Keratinocyte (primary cell): ENCODE measurements around the gene UBE2E1. TPM values are rescaled to one million over a fixed set of nuclear protein-coding genes. Genes with fewer than 3 reads are reported as not detected.

ENCODE experiments used
- DNase-seq: peaks from one replicate; pipeline ENCODE4 v3.0.0-alpha.2; 2011; ENCODE audit warnings: low read depth, missing footprints, low spot score
- FAIRE-seq: peaks from 2 replicates; lab custom pipeline; 2011; peaks lifted over from hg19 to GRCh38; lab: Jason Lieb, UNC
- H2AFZ ChIP-seq: 2 replicates; pipeline ENCODE4 v1.6.0; 2012; ENCODE audit warnings: low read length, control low read depth, inconsistent platforms; ENCODE audit not compliant: control insufficient read depth
- H3K27ac ChIP-seq: 2 replicates; pipeline ENCODE4 v1.5.1; 2011; ENCODE audit warnings: low read length; ENCODE audit not compliant: control insufficient read depth, insufficient read depth
- H3K27me3 ChIP-seq: 3 replicates; pipeline ENCODE4 v1.6.0; 2011; ENCODE audit warnings: low read length; ENCODE audit not compliant: control insufficient read depth, insufficient read depth; ENCODE audit errors: extremely low read depth
- H3K36me3 ChIP-seq, 2 experiments: 2 replicates in 1 of 2; 3 replicates in 1 of 2; pipeline ENCODE4 v1.5.1; 2011; ENCODE audit warnings: low read length in 2 of 2, mild to moderate bottlenecking in 1 of 2; ENCODE audit not compliant: control insufficient read depth in 2 of 2, insufficient read depth in 2 of 2; ENCODE audit errors: extremely low read depth in 1 of 2
- H3K4me1 ChIP-seq: 3 replicates; pipeline ENCODE4 v1.5.1; 2011; ENCODE audit warnings: low read length; ENCODE audit not compliant: control insufficient read depth, insufficient read depth; ENCODE audit errors: extremely low read depth
- H3K4me2 ChIP-seq: 3 replicates; pipeline ENCODE4 v1.6.0; 2011; ENCODE audit warnings: low read depth, low read length; ENCODE audit not compliant: control insufficient read depth, insufficient read depth; ENCODE audit errors: extremely low read depth
- H3K4me3 ChIP-seq, 3 experiments: fragments of 200-600 bp in 1 of 3; sonication (generic) in 1 of 3; 2 replicates in 2 of 3; 3 replicates in 1 of 3; pipeline ENCODE4 v1.5.1; 2011 to 2016; ENCODE audit warnings: low read length in 3 of 3, mild to moderate bottlenecking in 3 of 3, control low read depth in 2 of 3, inconsistent platforms in 1 of 3, low read depth in 1 of 3, mixed read lengths in 1 of 3, mixed run types in 1 of 3, moderate library complexity in 1 of 3; ENCODE audit not compliant: control insufficient read depth in 2 of 3, insufficient read depth in 2 of 3; ENCODE audit errors: extremely low read depth in 1 of 3
- H3K79me2 ChIP-seq: 2 replicates; pipeline ENCODE4 v1.6.0; 2012; ENCODE audit warnings: low read length; ENCODE audit not compliant: control insufficient read depth, insufficient read depth
- H3K9ac ChIP-seq: 3 replicates; pipeline ENCODE4 v1.6.0; 2011; ENCODE audit warnings: low read length; ENCODE audit not compliant: control insufficient read depth, insufficient read depth; ENCODE audit errors: extremely low read depth
- H3K9me1 ChIP-seq: 3 replicates; pipeline ENCODE4 v1.6.0; 2011; ENCODE audit warnings: low read length; ENCODE audit not compliant: control insufficient read depth, insufficient read depth; ENCODE audit errors: extremely low read depth
- H3K9me3 ChIP-seq: 2 replicates; pipeline ENCODE4 v1.5.1; 2012; ENCODE audit warnings: low read depth, low read length; ENCODE audit not compliant: control insufficient read depth
- H4K20me1 ChIP-seq: 3 replicates; pipeline ENCODE4 v1.6.0; 2011; ENCODE audit warnings: low read length; ENCODE audit not compliant: control insufficient read depth, insufficient read depth; ENCODE audit errors: extremely low read depth
- CTCF ChIP-seq, 3 experiments: IDR thresholded peaks in 1 of 3; conservative IDR thresholded peaks in 1 of 3; optimal IDR thresholded peaks in 1 of 3; 2 replicates in 2 of 3; 3 replicates in 1 of 3; pipeline versions ENCODE3 to v1.5.1; 2011; ENCODE audit warnings: low read length in 3 of 3, mild to moderate bottlenecking in 3 of 3, moderate library complexity in 2 of 3, control low read depth in 1 of 3, inconsistent platforms in 1 of 3; ENCODE audit not compliant: insufficient read depth in 2 of 3; ENCODE audit errors: extremely low read depth in 1 of 3
- EZH2 ChIP-seq: IDR thresholded peaks from one replicate; pipeline ENCODE4 v1.6.1; 2012; ENCODE audit warnings: inconsistent platforms, mild to moderate bottlenecking, low read length, moderate library complexity
- dilution Hi-C: fragments of 300-500 bp; cut with MboI; formaldehyde crosslinking; loops from one replicate; pipeline ENCODE4 v1.7.0; 2020; ENCODE audit warnings: low sequenced_read_pairs; ENCODE audit not compliant: extremely low pct_ligation_motif_present
- polyA plus RNA-seq, 5 experiments: library from polyadenylated mRNA; depleted of rRNA in 3 of 5; stranded (reverse) in 3 of 5; stranded (forward) in 1 of 5; unstranded in 1 of 5; fragments of >200 nt; gene quantifications; 1 replicate in 1 of 5; 2 replicates in 3 of 5; 3 replicates in 1 of 5; pipeline versions ENCODE4 v1.2.1 to v1.2.3, GENCODE V29; 2011 to 2012; ENCODE audit warnings: missing spikeins in 2 of 5, low read depth in 1 of 5, low replicate concordance in 1 of 5

UBE2E1 gene
- polyA plus RNA-seq, 1 donor (not counting 4 experiments of a cell fraction or from before 2014, with no cell fraction given): 205 TPM

DNA sequence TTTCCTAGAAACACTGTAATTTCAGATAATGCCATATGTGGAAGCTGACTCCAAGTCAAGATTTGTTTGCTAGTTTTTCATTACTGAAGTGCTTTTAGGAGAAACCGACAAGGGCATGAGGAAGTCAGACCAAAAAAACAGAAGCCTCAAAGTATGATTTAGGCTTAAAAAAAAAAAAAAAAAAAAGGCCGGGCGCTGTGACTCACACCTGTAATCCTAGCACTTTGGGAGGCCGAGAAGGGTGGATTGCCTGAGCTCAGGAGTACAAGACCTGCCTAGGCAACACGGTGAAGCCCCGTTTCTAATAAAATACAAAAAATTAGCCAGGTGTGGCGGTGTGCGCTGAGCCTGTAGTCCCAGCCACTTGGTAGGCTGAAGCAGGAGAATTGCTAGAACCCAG, 122.8 kb downstream of the UBE2E1 start:
- H3K36me3 ChIP-seq: no peaks in the 10 kb centered on the region
- no peak overlapping the region for H3K27ac ChIP-seq
- no peaks in the 10 kb centered on the region for H3K9me1 ChIP-seq
- no peaks in the 10 kb centered on the region for H3K79me2 ChIP-seq
- no peak overlapping the region for H2AFZ ChIP-seq
- H3K9me3 ChIP-seq: no peaks in the 10 kb centered on the region
- TF ChIP-seq CTCF (optimal IDR thresholded peaks at IDR 0.05 in 1 of 3, IDR thresholded peaks at IDR 0.05 in 1 of 3, conservative IDR thresholded peaks at IDR 0.05 in 1 of 3; ENCODE audit: extremely low read depth in 1 of 3, insufficient read depth in 2 of 3, low read length in 3 of 3) (no peak), EZH2 (no peak)
- H3K27me3 ChIP-seq: no peaks in the 10 kb centered on the region
- peaks cover 13% of the 10 kb centered on the region for H3K4me1 ChIP-seq
- DNase-seq (no peak), FAIRE-seq (no peak)
- no peaks in the 10 kb centered on the region for H4K20me1 ChIP-seq
- dilution Hi-C loops: no loop called here
- no peak overlapping the region for H3K9ac ChIP-seq
- H3K4me2 ChIP-seq: peak overlapping the region; percentile 45
- H3K4me3 ChIP-seq: no peak overlapping the region

- Histone ChIP-seq H3K9ac (no peak overlapping the region), H3K27me3 (no peaks in the 10 kb centered on the region), H3K4me1 (peaks cover 13% of the 10 kb centered on the region), H3K27ac (no peak overlapping the region), H3K9me3 (no peaks in the 10 kb centered on the region), H3K79me2 (no peaks in the 10 kb centered on the region), H3K9me1 (no peaks in the 10 kb centered on the region), H3K4me3 (no peak overlapping the region), H3K4me2 (no peak overlapping the region), H4K20me1 (no peaks in the 10 kb centered on the region), H2AFZ (no peak overlapping the region), H3K36me3 (no peaks in the 10 kb centered on the region)
- dilution Hi-C loops: no loop called here
- DNase-seq (no peak), FAIRE-seq (no peak)
- TF ChIP-seq EZH2 (no peak), CTCF (optimal IDR thresholded peaks at IDR 0.05 in 1 of 3, IDR thresholded peaks at IDR 0.05 in 1 of 3, conservative IDR thresholded peaks at IDR 0.05 in 1 of 3; ENCODE audit: extremely low read depth in 1 of 3, insufficient read depth in 2 of 3, low read length in 3 of 3) (no peak)
Observed at GRCh38 chr3:23931597-23931996, 125.8 kb downstream of the UBE2E1 start.
